Liver (tissue), 9 donors: Measurements from ENCODE around the gene ZBP1. TPM values are rescaled to one million over a fixed set of nuclear protein-coding genes. Genes with fewer than 3 reads are reported as not detected.

Source experiments
- DNase-seq: peaks from one replicate; pipeline ENCODE4 v3.0.0-alpha.2; 2017; ENCODE audit warnings: low spot score
- H3K27ac ChIP-seq, 2 donors: one replicate each; pipeline ENCODE4 v1.7.0; 2013; ENCODE audit warnings: inconsistent platforms in 2 of 2, low read length in 2 of 2, control low read depth in 1 of 2, low read depth in 1 of 2, mild to moderate bottlenecking in 1 of 2
- H3K27me3 ChIP-seq, 4 donors: one replicate each; pipeline versions ENCODE4 v1.6.1 to v1.7.0; 2013; ENCODE audit warnings: low read length in 3 of 4, inconsistent platforms in 1 of 4, mild to moderate bottlenecking in 1 of 4, moderate library complexity in 1 of 4; ENCODE audit not compliant: control insufficient read depth in 4 of 4, insufficient read depth in 4 of 4
- H3K36me3 ChIP-seq, 4 donors: one replicate each; pipeline versions ENCODE4 v1.6.1 to v1.7.0; 2013; ENCODE audit warnings: low read length in 3 of 4, mild to moderate bottlenecking in 3 of 4, low read depth in 1 of 4, moderate library complexity in 1 of 4; ENCODE audit not compliant: control insufficient read depth in 4 of 4, insufficient read depth in 3 of 4
- H3K4me1 ChIP-seq, 4 donors: one replicate each; pipeline versions ENCODE4 v1.6.1 to v1.7.0; 2013; ENCODE audit warnings: low read length in 3 of 4, mild to moderate bottlenecking in 3 of 4, moderate library complexity in 1 of 4; ENCODE audit not compliant: control insufficient read depth in 4 of 4, insufficient read depth in 4 of 4
- H3K4me3 ChIP-seq, 3 donors: one replicate each; pipeline versions ENCODE4 v1.6.1 to v1.7.0; 2013; ENCODE audit warnings: low read length in 3 of 3, control low read depth in 1 of 3, low read depth in 1 of 3, mild to moderate bottlenecking in 1 of 3
- H3K9ac ChIP-seq, 2 donors: one replicate each; pipeline ENCODE4 v1.7.0; 2013; ENCODE audit warnings: low read length in 2 of 2, mild to moderate bottlenecking in 2 of 2, moderate library complexity in 2 of 2, control low read depth in 1 of 2, low read depth in 1 of 2
- H3K9me3 ChIP-seq, 4 donors: one replicate each; pipeline versions ENCODE4 v1.6.1 to v1.7.0; 2013; ENCODE audit warnings: low read length in 3 of 4; ENCODE audit not compliant: control insufficient read depth in 4 of 4
- ATF3 ChIP-seq: IDR thresholded peaks from 2 replicates; pipeline ENCODE4 v1.6.1; 2016; ENCODE audit warnings: antibody characterized with exemption
- CTCF ChIP-seq: fragments of 150-350 bp; IDR thresholded peaks from 2 replicates; pipeline ENCODE4 v1.5.1; 2017; ENCODE audit warnings: improper control_type of control experiment, low read depth, low read length; ENCODE audit not compliant: missing input control
- EGR1 ChIP-seq, 2 donors: IDR thresholded peaks; 2 replicates each; pipeline ENCODE4 v1.6.1; 2016 to 2018; ENCODE audit warnings: antibody characterized with exemption in 2 of 2, low read depth in 2 of 2
- FOXA1 ChIP-seq: IDR thresholded peaks from 2 replicates; pipeline ENCODE4 v1.6.1; 2016; ENCODE audit warnings: antibody characterized with exemption
- FOXA2 ChIP-seq: IDR thresholded peaks from 2 replicates; pipeline ENCODE4 v1.6.1; 2016; ENCODE audit warnings: antibody characterized with exemption
- GABPA ChIP-seq, 2 donors: IDR thresholded peaks in 1 of 2; conservative IDR thresholded peaks in 1 of 2; 2 replicates each; pipeline ENCODE4 v1.6.1; 2016; ENCODE audit warnings: antibody characterized with exemption in 2 of 2, mild to moderate bottlenecking in 1 of 2, moderate library complexity in 1 of 2
- HNF4A ChIP-seq, 2 donors: conservative IDR thresholded peaks; 2 replicates each; pipeline ENCODE4 v1.6.1; 2016; ENCODE audit warnings: antibody characterized with exemption in 2 of 2, mild to moderate bottlenecking in 2 of 2
- HNF4G ChIP-seq: IDR thresholded peaks from 2 replicates; pipeline ENCODE4 v1.6.1; 2016; ENCODE audit warnings: antibody characterized with exemption
- JUND ChIP-seq, 2 donors: IDR thresholded peaks; 2 replicates each; pipeline ENCODE4 v1.6.1; 2016; ENCODE audit warnings: antibody characterized with exemption in 2 of 2
- MAX ChIP-seq: IDR thresholded peaks from 2 replicates; pipeline ENCODE4 v1.6.1; 2016; ENCODE audit warnings: antibody characterized with exemption
- NR2F2 ChIP-seq: IDR thresholded peaks from 2 replicates; pipeline ENCODE4 v1.6.1; 2016; ENCODE audit warnings: antibody characterized with exemption
- RAD21 ChIP-seq, 2 donors: IDR thresholded peaks; 2 replicates each; pipeline ENCODE4 v1.6.1; 2016; ENCODE audit warnings: antibody characterized with exemption in 2 of 2, mild to moderate bottlenecking in 2 of 2
- REST ChIP-seq: IDR thresholded peaks from 2 replicates; pipeline ENCODE4 v1.6.1; 2016; ENCODE audit warnings: antibody characterized with exemption, mild to moderate bottlenecking
- RXRA ChIP-seq, 2 donors: IDR thresholded peaks; 2 replicates each; pipeline ENCODE4 v1.6.1; 2017 to 2018; ENCODE audit warnings: antibody characterized with exemption in 2 of 2, mild to moderate bottlenecking in 1 of 2
- SP1 ChIP-seq: IDR thresholded peaks from 2 replicates; pipeline ENCODE4 v1.6.1; 2018; ENCODE audit warnings: antibody characterized with exemption, mild to moderate bottlenecking
- TAF1 ChIP-seq: conservative IDR thresholded peaks from 2 replicates; pipeline ENCODE4 v1.6.1; 2016; ENCODE audit warnings: antibody characterized with exemption, mild to moderate bottlenecking
- YY1 ChIP-seq: IDR thresholded peaks from 2 replicates; pipeline ENCODE4 v1.6.1; 2016; ENCODE audit warnings: antibody characterized with exemption, mild to moderate bottlenecking
- WGBS: extraction: QIAGEN DNeasy Blood & Tissue Kit; methylation state at CpG from one replicate; pipeline ENCODE4 v1.1.7; 2013; 5-methylcytosine and 5-hydroxymethylcytosine counted together
- polyA plus RNA-seq, 2 donors: library from polyadenylated mRNA; stranded (reverse) in 1 of 2; unstranded in 1 of 2; fragments of 200-250 nt in 1 of 2; fragments of >200 nt in 1 of 2; fragmentation: Nextera tagmentation in 1 of 2; extraction: Ambion mirVana in 1 of 2; gene quantifications; one replicate each; pipeline versions ENCODE4 v1.2.1 to v1.2.3, GENCODE V29; 2013 to 2015
- total RNA-seq, 2 donors: library from RNA; depleted of rRNA; stranded (reverse); fragments of >200 nt; gene quantifications; one replicate each; pipeline ENCODE4 v1.2.3, GENCODE V29; 2014
- TF ChIP-seq, protein P1 (sequence below): IDR thresholded peaks from 2 replicates; pipeline ENCODE4 v1.6.1; 2016; ENCODE audit warnings: antibody characterized with exemption
- donor health status: healthy.
- donor health status: healthy.
- donor health status: healthy.
- donor health status: healthy.
- donor health status: healthy.

ZBP1 gene
- total and polyA plus RNA-seq, 4 donors, result 0.06 to 0.42 (median 0.13) TPM

- Histone ChIP-seq H3K27ac (peak within 1 kb of the TSS; percentile 89 to 92), H3K36me3 (peaks cover 0 to 5% (median 0%) of the 10 kb centered on the region in 4 donors), H3K4me1 (peaks cover 7 to 59% (median 29%) of the 10 kb centered on the region in 4 donors), H3K9me3 (no peaks in the 10 kb centered on the region), H3K27me3 (no peaks in the 10 kb centered on the region), H3K9ac (peak within 1 kb of the TSS; percentile 69 to 90), H3K4me3 (peak within 1 kb of the TSS; percentile 15 to 78 (median 67))
- TF ChIP-seq FOXA2 (peak; percentile 75), EGR1 (IDR thresholded peaks at IDR 0.05; ENCODE audit: low read depth in 2 of 2) (peak; percentile 30 to 48), YY1 (peak; percentile 76), HNF4A (conservative IDR thresholded peaks at IDR 0.05) (peak; percentile 93 to 96), JUND (IDR thresholded peaks at IDR 0.05) (peak; percentile 88 to 91), HNF4G (peak; percentile 86), TAF1 (peak; percentile 96), RXRA (IDR thresholded peaks at IDR 0.05) (peak; percentile 98 to 99), REST (peak; percentile 96), NR2F2 (peak; percentile 97), CTCF (no peak), ATF3 (peak; percentile 69), RAD21 (IDR thresholded peaks at IDR 0.05) (peak; percentile 33 to 51), FOXA1 (peak; percentile 29), SP1 (peak; percentile 99), MAX (peak; percentile 38), GABPA (IDR thresholded peaks at IDR 0.05 in 1 of 2, conservative IDR thresholded peaks at IDR 0.05 in 1 of 2) (no peak)
- TF ChIP-seq, protein P1, sequence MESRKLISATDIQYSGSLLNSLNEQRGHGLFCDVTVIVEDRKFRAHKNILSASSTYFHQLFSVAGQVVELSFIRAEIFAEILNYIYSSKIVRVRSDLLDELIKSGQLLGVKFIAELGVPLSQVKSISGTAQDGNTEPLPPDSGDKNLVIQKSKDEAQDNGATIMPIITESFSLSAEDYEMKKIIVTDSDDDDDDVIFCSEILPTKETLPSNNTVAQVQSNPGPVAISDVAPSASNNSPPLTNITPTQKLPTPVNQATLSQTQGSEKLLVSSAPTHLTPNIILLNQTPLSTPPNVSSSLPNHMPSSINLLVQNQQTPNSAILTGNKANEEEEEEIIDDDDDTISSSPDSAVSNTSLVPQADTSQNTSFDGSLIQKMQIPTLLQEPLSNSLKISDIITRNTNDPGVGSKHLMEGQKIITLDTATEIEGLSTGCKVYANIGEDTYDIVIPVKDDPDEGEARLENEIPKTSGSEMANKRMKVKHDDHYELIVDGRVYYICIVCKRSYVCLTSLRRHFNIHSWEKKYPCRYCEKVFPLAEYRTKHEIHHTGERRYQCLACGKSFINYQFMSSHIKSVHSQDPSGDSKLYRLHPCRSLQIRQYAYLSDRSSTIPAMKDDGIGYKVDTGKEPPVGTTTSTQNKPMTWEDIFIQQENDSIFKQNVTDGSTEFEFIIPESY, result peak; percentile 47
- 20% methylated on average over 14 of the region's 14 CpGs for WGBS
- peak; percentile 94 for DNase-seq
Measured at GRCh38 chr20:57560554-57561355, 59.5 kb downstream of the ZBP1 start, which contains the start of gene PCK1. Gene PCK1 (plus strand): TSS chr20:57561110. CDS start chr20:57561412, 302 bp downstream.
